IPS-18a (cell line): ENCODE measurements around the gene TBRG4.
"Not testable (repeated sequence)": the region's sequence is repeated elsewhere in the genome, so short reads cannot be mapped to it uniquely, and the experiment has no call there.

ENCODE experiments used
- H3K27ac ChIP-seq: one replicate; pipeline ENCODE4 v1.5.1; 2013; ENCODE audit warnings: low read length
- H3K27me3 ChIP-seq: one replicate; pipeline ENCODE4 v1.6.1; 2013; ENCODE audit warnings: mild to moderate bottlenecking, low read length; ENCODE audit not compliant: control insufficient read depth, insufficient read depth
- H3K36me3 ChIP-seq: one replicate; pipeline ENCODE4 v1.6.1; 2013; ENCODE audit warnings: low read depth, low read length; ENCODE audit not compliant: control insufficient read depth
- H3K4me1 ChIP-seq: one replicate; pipeline ENCODE4 v1.6.1; 2013; ENCODE audit warnings: low read depth, low read length; ENCODE audit not compliant: control insufficient read depth
- H3K4me3 ChIP-seq: one replicate; pipeline ENCODE4 v1.5.1; 2013; ENCODE audit warnings: low read length
- H3K9ac ChIP-seq: one replicate; pipeline ENCODE4 v1.6.1; 2013; ENCODE audit warnings: mild to moderate bottlenecking, low read length, moderate library complexity
- H3K9me3 ChIP-seq: one replicate; pipeline ENCODE4 v1.6.1; 2013; ENCODE audit warnings: low read depth, low read length; ENCODE audit not compliant: control insufficient read depth

The TBRG4 gene

GRCh38 chr7:45111298-45112223 is at the start of gene TBRG4:
TSS of gene TBRG4 (minus strand) at chr7:45111697. CDS start at chr7:45109237, 2,460 bp downstream.
- no peaks in the 10 kb centered on the region for H3K4me1 ChIP-seq
- peaks cover 27% of the 10 kb centered on the region for H3K36me3 ChIP-seq
- H3K27ac ChIP-seq, result peak within 1 kb of the TSS; percentile 90
- H3K4me3 ChIP-seq, result peak within 1 kb of the TSS; percentile 85
- H3K9ac ChIP-seq, result peak within 1 kb of the TSS; percentile 91
- H3K27me3 ChIP-seq, result peaks cover 15% of the 10 kb centered on the region
- H3K9me3 ChIP-seq, result no peaks in the 10 kb centered on the region

DNA sequence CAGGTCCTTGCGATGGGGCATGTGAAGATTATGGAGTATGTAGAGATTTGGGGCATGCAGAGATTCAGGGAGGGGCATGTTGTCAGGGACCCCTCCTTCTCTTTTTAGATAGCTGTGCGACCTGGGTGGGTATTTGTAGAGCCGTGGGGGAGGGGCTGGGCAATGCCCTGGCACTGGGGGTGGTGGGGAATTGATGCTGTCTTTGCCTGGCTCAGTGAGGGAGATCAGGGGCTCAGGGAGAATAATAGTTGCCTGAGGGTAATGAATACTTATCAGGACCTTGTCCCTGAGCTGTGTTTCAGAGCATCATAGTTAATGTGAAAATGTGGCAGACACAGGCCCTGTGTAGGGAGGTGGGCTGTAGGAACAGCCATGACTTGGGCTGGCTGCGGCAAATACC is 49.6 kb upstream of the TBRG4 start:
- no peaks in the 10 kb centered on the region for H3K4me1 ChIP-seq
- no peaks in the 10 kb centered on the region for H3K36me3 ChIP-seq
- no peak overlapping the region for H3K27ac ChIP-seq

DNA sequence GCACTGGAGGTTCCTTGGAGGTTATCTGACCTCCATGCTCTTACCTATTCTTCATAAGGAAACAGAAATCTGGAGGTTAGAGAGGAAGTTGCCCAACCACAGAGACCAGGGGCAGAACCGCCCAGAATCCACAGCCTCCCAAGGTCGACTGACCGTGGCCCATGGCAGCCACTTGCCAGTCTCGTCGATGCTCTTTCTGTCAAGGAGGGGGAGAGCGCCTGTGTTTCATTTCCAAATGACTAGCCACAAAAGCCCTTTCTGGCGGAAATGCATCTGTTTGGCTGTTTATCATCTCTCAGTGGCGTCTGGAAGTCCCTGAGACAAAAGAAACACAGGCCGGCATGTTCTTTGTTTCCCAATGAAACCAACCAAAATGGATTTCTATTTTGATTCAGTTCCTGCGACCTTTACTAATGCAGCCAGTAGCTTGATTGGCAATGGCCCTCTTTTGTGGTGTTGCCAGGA is 49.0 kb upstream of the TBRG4 start:
- peaks cover 28% of the 10 kb centered on the region for H3K27me3 ChIP-seq
- no peak overlapping the region for H3K4me3 ChIP-seq
- no peak overlapping the region for H3K27ac ChIP-seq
- no peaks in the 10 kb centered on the region for H3K4me1 ChIP-seq
- no peaks in the 10 kb centered on the region for H3K36me3 ChIP-seq
- H3K9me3 ChIP-seq, result no peaks in the 10 kb centered on the region
- no peak overlapping the region for H3K9ac ChIP-seq

More for the DNA sequence above, 49.6 kb upstream of the TBRG4 start:
- Histone ChIP-seq H3K9ac (no peak overlapping the region), H3K9me3 (no peaks in the 10 kb centered on the region), H3K27me3 (peaks cover 28% of the 10 kb centered on the region), H3K4me3 (no peak overlapping the region)

GRCh38 chr7:45159296-45159695 is 47.8 kb upstream of the TBRG4 start:
- H3K36me3 ChIP-seq, result no peaks in the 10 kb centered on the region
- H3K27ac ChIP-seq, result no peak overlapping the region
- H3K27me3 ChIP-seq, result peaks cover 28% of the 10 kb centered on the region
- H3K9me3 ChIP-seq, result no peaks in the 10 kb centered on the region
- no peak overlapping the region for H3K4me3 ChIP-seq
- H3K4me1 ChIP-seq, result no peaks in the 10 kb centered on the region
- no peak overlapping the region for H3K9ac ChIP-seq

DNA sequence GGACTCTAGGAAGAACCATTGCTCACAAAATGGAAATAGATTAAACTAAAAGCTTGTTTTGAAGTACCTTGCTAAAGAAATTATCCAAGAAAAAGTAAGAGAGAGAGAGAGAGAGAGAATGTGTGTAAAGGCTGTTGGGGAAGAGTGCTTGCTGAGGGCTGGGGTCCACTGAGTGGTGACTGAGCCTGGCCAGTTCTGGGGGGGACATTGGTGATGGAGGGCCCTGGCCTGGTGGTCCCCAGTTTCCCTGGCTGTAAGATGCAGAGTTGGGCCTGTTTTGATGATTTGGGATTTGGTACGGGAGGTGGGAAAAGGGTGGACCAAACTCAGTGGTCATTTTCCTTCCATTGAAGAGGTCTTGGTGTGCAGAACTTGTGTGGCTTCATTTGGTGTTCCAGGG is 47.0 kb upstream of the TBRG4 start:
- Histone ChIP-seq H3K4me1 (no peaks in the 10 kb centered on the region), H3K9ac (no peak overlapping the region), H3K27ac (no peak overlapping the region), H3K36me3 (no peaks in the 10 kb centered on the region), H3K27me3 (peaks cover 28% of the 10 kb centered on the region), H3K9me3 (no peaks in the 10 kb centered on the region), H3K4me3 (no peak overlapping the region)

- peaks cover 28% of the 10 kb centered on the region for H3K27me3 ChIP-seq
- H3K27ac ChIP-seq, result no peak within 1 kb of the TSS
- H3K9ac ChIP-seq, result no peak within 1 kb of the TSS
- H3K4me1 ChIP-seq, result no peaks in the 10 kb centered on the region
- H3K9me3 ChIP-seq, result no peaks in the 10 kb centered on the region
- peak within 1 kb of the TSS; percentile 55 for H3K4me3 ChIP-seq
- H3K36me3 ChIP-seq, result no peaks in the 10 kb centered on the region
Observed at GRCh38 chr7:45157653-45158401, 46.3 kb upstream of the TBRG4 start, which contains the start of gene RAMP3. TSS of gene RAMP3 (plus strand) at chr7:45157791. CDS start at chr7:45157829, 38 bp downstream.

- H3K27ac ChIP-seq, result no peak overlapping the region
- no peaks in the 10 kb centered on the region for H3K36me3 ChIP-seq
- no peaks in the 10 kb centered on the region for H3K4me1 ChIP-seq
- peak overlapping the region; percentile 55 for H3K4me3 ChIP-seq
- peaks cover 28% of the 10 kb centered on the region for H3K27me3 ChIP-seq
- no peak overlapping the region for H3K9ac ChIP-seq
- H3K9me3 ChIP-seq, result no peaks in the 10 kb centered on the region
Observed at GRCh38 chr7:45157286-45157652, 45.8 kb upstream of the TBRG4 start.

DNA sequence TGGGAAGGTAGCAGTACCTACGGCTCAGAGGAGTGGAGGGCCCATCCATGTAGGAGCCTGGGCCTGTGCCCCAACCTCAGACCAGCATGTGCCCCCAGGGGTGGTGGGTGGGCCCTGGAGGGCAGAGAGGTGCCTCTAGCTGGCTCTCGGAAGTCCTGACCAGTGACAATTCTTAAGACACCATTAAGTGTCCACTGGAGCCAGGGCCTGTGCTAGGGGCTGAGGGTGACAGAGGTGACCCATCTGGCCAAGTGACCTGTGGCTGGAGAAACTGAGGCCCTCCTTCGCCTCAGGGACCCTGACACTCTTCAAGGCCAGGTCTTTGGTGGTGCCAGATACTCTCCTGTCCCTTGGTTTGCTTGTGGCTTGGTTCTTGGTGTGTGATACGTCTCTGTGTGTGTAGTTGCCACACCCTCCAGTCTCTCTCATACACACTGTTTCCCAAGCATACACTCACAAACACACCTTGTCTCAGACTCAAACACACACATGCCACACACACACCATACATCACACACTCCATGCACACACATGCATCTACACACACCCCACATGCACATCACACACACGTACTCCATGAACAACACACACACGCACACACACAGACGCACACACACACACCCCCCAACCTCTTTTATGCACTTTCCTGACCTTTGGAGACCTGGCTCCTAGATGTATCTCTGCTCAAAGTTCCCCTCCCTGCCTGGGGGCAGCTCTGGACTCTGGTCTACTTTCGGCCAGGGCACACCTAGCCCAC is 45.2 kb upstream of the TBRG4 start:
- Histone ChIP-seq H3K27ac (no peak overlapping the region), H3K4me3 (peak overlapping the region; percentile 55), H3K9me3 (no peaks in the 10 kb centered on the region), H3K9ac (no peak overlapping the region), H3K27me3 (peaks cover 28% of the 10 kb centered on the region), H3K36me3 (no peaks in the 10 kb centered on the region), H3K4me1 (no peaks in the 10 kb centered on the region)

GRCh38 chr7:45155941-45156340 is 44.4 kb upstream of the TBRG4 start:
- H3K27ac ChIP-seq, result no peak overlapping the region
- no peak overlapping the region for H3K4me3 ChIP-seq
- no peak overlapping the region for H3K9ac ChIP-seq
- no peaks in the 10 kb centered on the region for H3K4me1 ChIP-seq
- H3K9me3 ChIP-seq, result no peaks in the 10 kb centered on the region
- H3K27me3 ChIP-seq, result peaks cover 28% of the 10 kb centered on the region
- no peaks in the 10 kb centered on the region for H3K36me3 ChIP-seq

GRCh38 chr7:45155357-45155900 is 43.9 kb upstream of the TBRG4 start:
- no peaks in the 10 kb centered on the region for H3K4me1 ChIP-seq
- H3K4me3 ChIP-seq, result no peak overlapping the region
- no peak overlapping the region for H3K9ac ChIP-seq
- H3K27ac ChIP-seq, result no peak overlapping the region
- H3K27me3 ChIP-seq, result peaks cover 28% of the 10 kb centered on the region
- no peaks in the 10 kb centered on the region for H3K9me3 ChIP-seq
- H3K36me3 ChIP-seq, result no peaks in the 10 kb centered on the region

DNA sequence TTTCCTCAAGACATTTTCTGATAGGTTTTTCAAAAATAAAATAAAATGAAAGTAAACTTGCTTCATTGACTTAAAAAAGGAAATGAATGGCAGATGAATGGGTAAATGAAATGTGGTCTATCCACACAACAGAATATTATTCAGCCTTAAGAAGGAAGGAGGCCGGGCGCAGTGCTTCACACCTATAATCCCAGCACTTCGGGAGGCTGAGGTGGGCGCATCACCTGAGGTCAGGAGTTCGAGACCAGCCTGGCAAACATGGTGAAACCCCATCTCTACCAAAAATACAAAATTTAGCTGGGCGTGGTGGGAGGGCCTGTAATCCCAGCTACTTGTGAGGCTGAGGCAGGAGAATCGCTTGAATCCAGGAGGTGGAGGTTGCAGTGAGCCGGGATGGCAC is 42.4 kb upstream of the TBRG4 start:
- H3K36me3 ChIP-seq, H3K27ac ChIP-seq, H3K4me3 ChIP-seq, H3K9ac ChIP-seq, H3K4me1 ChIP-seq, H3K9me3 ChIP-seq: not testable (repeated sequence)
- peaks cover 23% of the 10 kb centered on the region for H3K27me3 ChIP-seq
